ENCODE measurements around the gene SIGLEC8. TPM values are rescaled to one million over a fixed set of nuclear protein-coding genes. Genes with fewer than 3 reads are reported as not detected.
A peak's percentile ranks its signal among the peaks of the same experiment; 100 is the strongest.
"Not testable (repeated sequence)": the region's sequence is repeated elsewhere in the genome, so short reads cannot be mapped to it uniquely, and the experiment has no call there.

Gene SIGLEC8
- total RNA-seq, 1 experiment from 2014 or later: not detected

- not testable (repeated sequence) for DNase-seq (ENCODE audit: low read depth)
Observed at GRCh38 chr19:51447510-51447909, 10.7 kb downstream of the SIGLEC8 start.

- no peak for DNase-seq (ENCODE audit: low read depth)
Observed at GRCh38 chr19:51441410-51442390, 16.6 kb downstream of the SIGLEC8 start.

- no peak for DNase-seq (ENCODE audit: low read depth)
Observed at GRCh38 chr19:51440846-51441409, 17.3 kb downstream of the SIGLEC8 start.

- DNase-seq (ENCODE audit: low read depth): no peak
Observed at GRCh38 chr19:51440052-51440451, 18.2 kb downstream of the SIGLEC8 start.

- DNase-seq (ENCODE audit: low read depth): peak; percentile 15
Observed at GRCh38 chr19:51439021-51439465, 19.2 kb downstream of the SIGLEC8 start.

- no peak for DNase-seq (ENCODE audit: low read depth)
Observed at GRCh38 chr19:51434456-51434855, 23.8 kb downstream of the SIGLEC8 start.

- DNase-seq (ENCODE audit: low read depth): no peak
Observed at GRCh38 chr19:51433043-51433442, 25.2 kb downstream of the SIGLEC8 start.

GRCh38 chr19:51431124-51431523 is 27.1 kb downstream of the SIGLEC8 start:
- DNase-seq (ENCODE audit: low read depth): no peak

- DNase-seq (ENCODE audit: low read depth): no peak
Observed at GRCh38 chr19:51430221-51430620, 28.0 kb downstream of the SIGLEC8 start.

GRCh38 chr19:51427201-51427600 is 31.1 kb downstream of the SIGLEC8 start:
- no peak for DNase-seq (ENCODE audit: low read depth)

GRCh38 chr19:51422053-51422448 is 36.2 kb downstream of the SIGLEC8 start:
- peak; percentile 70 for DNase-seq (ENCODE audit: low read depth)

- DNase-seq (ENCODE audit: low read depth): no peak
Observed at GRCh38 chr19:51421229-51422052, 36.8 kb downstream of the SIGLEC8 start.

- DNase-seq (ENCODE audit: low read depth): not testable (repeated sequence)
Observed at GRCh38 chr19:51420511-51420910, 37.7 kb downstream of the SIGLEC8 start.

GRCh38 chr19:51418707-51419106 is 39.5 kb downstream of the SIGLEC8 start:
- DNase-seq (ENCODE audit: low read depth): no peak

GRCh38 chr19:51417810-51418157 is 40.5 kb downstream of the SIGLEC8 start:
- no peak for DNase-seq (ENCODE audit: low read depth)

- DNase-seq (ENCODE audit: low read depth): peak; percentile 35
Observed at GRCh38 chr19:51417107-51417809, 41.0 kb downstream of the SIGLEC8 start, which contains the start of gene SIGLEC10. Gene SIGLEC10, minus strand, starts transcription at chr19:51417642. Its CDS starts 61 bp downstream, at chr19:51417581.

- DNase-seq (ENCODE audit: low read depth): not testable (repeated sequence)
Observed at GRCh38 chr19:51416422-51416821, 41.8 kb downstream of the SIGLEC8 start.

- no peak for DNase-seq (ENCODE audit: low read depth)
Observed at GRCh38 chr19:51415187-51415586, 43.1 kb downstream of the SIGLEC8 start.

GRCh38 chr19:51410950-51411748 is 47.1 kb downstream of the SIGLEC8 start:
- no peak for DNase-seq (ENCODE audit: low read depth)

GRCh38 chr19:51407511-51408131 is 50.6 kb downstream of the SIGLEC8 start:
- DNase-seq (ENCODE audit: low read depth): peak; percentile 34
